H1 (cell line): ENCODE measurements around the gene RFT1. TPM values are rescaled to one million over a fixed set of nuclear protein-coding genes. Genes with fewer than 3 reads are reported as not detected.

ENCODE experiments used
- CTCF ChIA-PET: fragments of 300-600 bp; sonication (Branson Sonifier 250); formaldehyde crosslinking; loops from one replicate; lab custom pipeline; 2021; ENCODE audit not compliant: partially characterized antibody; lab: Charles Lee
- POLR2A ChIA-PET: fragments of 300-600 bp; sonication (Branson Sonifier 250); formaldehyde crosslinking; loops from one replicate; lab custom pipeline; 2021; ENCODE audit warnings: inconsistent platforms; ENCODE audit not compliant: partially characterized antibody; lab: Charles Lee
- DNase-seq, 2 experiments: peaks; one replicate each; pipeline versions ENCODE4 v3.0.0 to v3.0.0-alpha.2; 2010 to 2022; ENCODE audit warnings: low spot score in 2 of 2, low read depth in 1 of 2, mixed read lengths in 1 of 2
- FAIRE-seq: peaks from 2 replicates; lab custom pipeline; 2011; peaks lifted over from hg19 to GRCh38; lab: Jason Lieb, UNC
- H2AFZ ChIP-seq: 2 replicates; pipeline ENCODE4 v1.8.1; 2012; ENCODE audit warnings: low read length, inconsistent platforms
- H2AK5ac ChIP-seq: 2 replicates; pipeline ENCODE4 v1.6.1; 2013; ENCODE audit warnings: low read depth, low read length
- H2BK120ac ChIP-seq: replicated peaks from 2 replicates; pipeline ENCODE3; 2013; ENCODE audit warnings: low read depth, low read length, inconsistent platforms
- H2BK12ac ChIP-seq: 2 replicates; pipeline ENCODE4 v1.6.1; 2013; ENCODE audit warnings: low read depth, low read length
- H2BK15ac ChIP-seq: 2 replicates; pipeline ENCODE4 v1.6.1; 2013; ENCODE audit warnings: low read length
- H2BK20ac ChIP-seq: 2 replicates; pipeline ENCODE4 v1.6.1; 2013; ENCODE audit warnings: low read length
- H2BK5ac ChIP-seq: 2 replicates; pipeline ENCODE4 v1.6.1; 2013; ENCODE audit warnings: low read depth, low read length
- H3K14ac ChIP-seq: 2 replicates; pipeline ENCODE4 v1.6.1; 2013; ENCODE audit warnings: inconsistent platforms; ENCODE audit not compliant: insufficient read length
- H3K18ac ChIP-seq: 2 replicates; pipeline ENCODE4 v1.6.1; 2013; ENCODE audit warnings: low read length; ENCODE audit errors: extremely low read depth
- H3K23ac ChIP-seq: 2 replicates; pipeline ENCODE4 v1.6.1; 2013; ENCODE audit warnings: inconsistent platforms; ENCODE audit not compliant: insufficient read length
- H3K23me2 ChIP-seq: 2 replicates; pipeline ENCODE4 v1.6.1; 2013; ENCODE audit warnings: low read depth, low read length
- H3K27ac ChIP-seq: 2 replicates; pipeline ENCODE4 v1.6.1; 2011; ENCODE audit warnings: low read depth, low read length, inconsistent platforms
- H3K27me3 ChIP-seq, 4 experiments: replicated peaks in 1 of 4; 1 replicate in 1 of 4; 2 replicates in 3 of 4; pipeline versions ENCODE4 v1.6.1 to v1.8.1; 2011 to 2013; ENCODE audit warnings: low read length in 3 of 4, mild to moderate bottlenecking in 3 of 4, inconsistent platforms in 2 of 4, mixed read lengths in 2 of 4, moderate library complexity in 1 of 4; ENCODE audit not compliant: control insufficient read depth in 3 of 4, insufficient read depth in 3 of 4; ENCODE audit errors: extremely low read depth in 1 of 4
- H3K36me3 ChIP-seq, 4 experiments: 2 replicates each; pipeline versions ENCODE4 v1.6.1 to v1.8.1; 2011 to 2013; ENCODE audit warnings: mild to moderate bottlenecking in 4 of 4, low read length in 3 of 4, moderate library complexity in 2 of 4, control low read depth in 1 of 4, inconsistent platforms in 1 of 4; ENCODE audit not compliant: insufficient read depth in 4 of 4, control insufficient read depth in 2 of 4
- H3K4ac ChIP-seq: replicated peaks from 2 replicates; pipeline ENCODE3; 2013; ENCODE audit warnings: low read length, low read depth, mixed read lengths, inconsistent platforms; ENCODE audit not compliant: insufficient read length
- H3K4me1 ChIP-seq, 4 experiments: replicated peaks in 1 of 4; 1 replicate in 1 of 4; 2 replicates in 3 of 4; pipeline versions ENCODE4 v1.6.1 to v1.8.1; 2011 to 2013; ENCODE audit warnings: low read length in 3 of 4, inconsistent platforms in 2 of 4, mixed read lengths in 1 of 4; ENCODE audit not compliant: insufficient read depth in 4 of 4, control insufficient read depth in 3 of 4
- H3K4me2 ChIP-seq, 2 experiments: 2 replicates each; pipeline versions ENCODE4 v1.6.1 to v1.8.1; 2011 to 2013; ENCODE audit warnings: low read depth in 2 of 2, low read length in 2 of 2, control low read depth in 1 of 2, inconsistent platforms in 1 of 2, mild to moderate bottlenecking in 1 of 2; ENCODE audit not compliant: insufficient read depth in 1 of 2
- H3K4me3 ChIP-seq, 4 experiments: fragments of 200-600, 300-600 bp in 1 of 4; sonication (generic), shearing (Covaris generic), sonication (Bioruptor Twin) in 1 of 4; 2 replicates each; pipeline versions ENCODE4 v1.5.1 to v1.8.1; 2011 to 2016; ENCODE audit warnings: low read length in 4 of 4, low read depth in 3 of 4, control low read depth in 2 of 4, inconsistent platforms in 2 of 4, mild to moderate bottlenecking in 2 of 4, mixed read lengths in 1 of 4, moderate library complexity in 1 of 4; ENCODE audit not compliant: insufficient read depth in 2 of 4; ENCODE audit errors: extremely low read depth in 1 of 4
- H3K56ac ChIP-seq: replicated peaks from 2 replicates; pipeline ENCODE3; 2013; ENCODE audit warnings: low read depth, mild to moderate bottlenecking, mixed read lengths, low read length, inconsistent platforms; ENCODE audit not compliant: insufficient read length
- H3K79me1 ChIP-seq: 2 replicates; pipeline ENCODE4 v1.6.1; 2013; ENCODE audit warnings: low read depth, low read length, control low read depth
- H3K79me2 ChIP-seq, 2 experiments: 2 replicates each; pipeline versions ENCODE4 v1.6.1 to v1.8.1; 2012 to 2013; ENCODE audit warnings: low read length in 2 of 2, mild to moderate bottlenecking in 2 of 2, inconsistent platforms in 1 of 2; ENCODE audit not compliant: insufficient read depth in 2 of 2, control insufficient read depth in 1 of 2
- H3K9ac ChIP-seq, 4 experiments: replicated peaks in 1 of 4; 1 replicate in 1 of 4; 2 replicates in 3 of 4; pipeline versions ENCODE4 v1.6.1 to v1.8.1; 2011 to 2013; ENCODE audit warnings: low read depth in 3 of 4, low read length in 3 of 4, control low read depth in 2 of 4, mild to moderate bottlenecking in 2 of 4, moderate library complexity in 2 of 4, inconsistent platforms in 1 of 4; ENCODE audit errors: extremely low read depth in 1 of 4
- H3K9me3 ChIP-seq, 2 experiments: 2 replicates each; pipeline versions ENCODE4 v1.6.1 to v1.8.1; 2012 to 2013; ENCODE audit warnings: mild to moderate bottlenecking in 2 of 2, moderate library complexity in 2 of 2, control low read depth in 1 of 2, inconsistent platforms in 1 of 2, low read depth in 1 of 2, low read length in 1 of 2, mixed read lengths in 1 of 2; ENCODE audit not compliant: insufficient read depth in 2 of 2
- H4K20me1 ChIP-seq, 2 experiments: replicated peaks in 1 of 2; 2 replicates each; pipeline versions ENCODE3 to v1.8.1; 2011 to 2013; ENCODE audit warnings: inconsistent platforms in 2 of 2, low read length in 2 of 2, mild to moderate bottlenecking in 1 of 2; ENCODE audit not compliant: insufficient read depth in 2 of 2, control insufficient read depth in 1 of 2
- H4K5ac ChIP-seq: 2 replicates; pipeline ENCODE4 v1.6.1; 2013; ENCODE audit warnings: low read length, low read depth, mixed read lengths, inconsistent platforms; ENCODE audit not compliant: insufficient read length
- H4K8ac ChIP-seq: 2 replicates; pipeline ENCODE4 v1.8.0; 2013; ENCODE audit warnings: mild to moderate bottlenecking, moderate library complexity, low read length, inconsistent platforms; ENCODE audit not compliant: insufficient read depth; ENCODE audit errors: extremely low read depth
- H4K91ac ChIP-seq: replicated peaks from 2 replicates; pipeline ENCODE3; 2013; ENCODE audit warnings: low read length, mixed read lengths, inconsistent platforms; ENCODE audit not compliant: insufficient read length
- ASH2L ChIP-seq: fragments of 200-600, 300-600 bp; sonication (generic); IDR thresholded peaks from one replicate; pipeline ENCODE4 v1.7.1; 2017; ENCODE audit warnings: low read length
- BCL11A ChIP-seq, 2 experiments: IDR thresholded peaks; one replicate each; pipeline ENCODE4 v1.6.1; 2011; ENCODE audit warnings: low read depth in 2 of 2, low read length in 2 of 2, mild to moderate bottlenecking in 2 of 2
- BRCA1 ChIP-seq: IDR thresholded peaks from 2 replicates; pipeline ENCODE4 v1.6.1; 2012; ENCODE audit warnings: low read depth, low read length, improper control_type of control experiment
- GTF2F1 ChIP-seq: IDR thresholded peaks from 2 replicates; pipeline ENCODE4 v1.6.1; 2012; ENCODE audit warnings: low read depth, low read length, improper control_type of control experiment, borderline replicate concordance
- KDM1A ChIP-seq: fragments of 200-600, 300-600 bp; sonication (generic); IDR thresholded peaks from 2 replicates; pipeline ENCODE4 v1.7.1; 2016; ENCODE audit warnings: mild to moderate bottlenecking, low read length, borderline replicate concordance
- KDM5A ChIP-seq: fragments of 200-600 bp; IDR thresholded peaks from 2 replicates; pipeline ENCODE4 v1.7.1; 2012; ENCODE audit warnings: mild to moderate bottlenecking, low read length, inconsistent platforms, mixed read lengths
- POLR2A ChIP-seq, 2 experiments: IDR thresholded peaks; 1 replicate in 1 of 2; 2 replicates in 1 of 2; pipeline ENCODE4 v1.6.1; 2011; ENCODE audit warnings: low read depth in 2 of 2, low read length in 2 of 2, mild to moderate bottlenecking in 2 of 2; ENCODE audit errors: control extremely low read depth in 1 of 2
- SAP30 ChIP-seq: fragments of 300-600 bp; sonication (generic); IDR thresholded peaks from 2 replicates; pipeline ENCODE4 v1.7.1; 2012; ENCODE audit warnings: low read length, moderate library complexity, mild to moderate bottlenecking, inconsistent platforms; ENCODE audit not compliant: insufficient read depth, insufficient replicate concordance
- SUZ12 ChIP-seq: fragments of 200-600 bp; sonication (generic); IDR thresholded peaks from 2 replicates; pipeline ENCODE4 v1.6.1; 2012; ENCODE audit warnings: mild to moderate bottlenecking, inconsistent platforms, low read length, moderate library complexity, mixed read lengths
- YY1 ChIP-seq: IDR thresholded peaks from 2 replicates; pipeline ENCODE4 v1.6.1; 2011; ENCODE audit warnings: low read depth, mild to moderate bottlenecking, low read length
- WGBS, 2 experiments: shearing (Covaris generic) in 1 of 2; methylation state at CpG; one replicate each; pipeline versions ENCODE4 v1.1.6 to v1.1.7; 2013 to 2015; ENCODE audit warnings: low lambda C conversion rate in 2 of 2, mixed read lengths in 2 of 2, inconsistent platforms in 1 of 2, low coverage in 1 of 2, missing lambda C conversion rate in 1 of 2; ENCODE audit not compliant: insufficient replicate concordance in 2 of 2, insufficient coverage in 1 of 2, insufficient read length in 1 of 2; ENCODE audit errors: extremely low coverage in 1 of 2, missing lambda C conversion rate in 1 of 2; 5-methylcytosine and 5-hydroxymethylcytosine counted together
- polyA plus RNA-seq, 7 experiments: library from polyadenylated mRNA; depleted of rRNA in 3 of 7; stranded (reverse) in 5 of 7; unstranded in 2 of 7; fragments of >200 nt in 5 of 7; fragments of 200-250 nt in 2 of 7; gene quantifications; 1 replicate in 5 of 7; 2 replicates in 1 of 7; 4 replicates in 1 of 7; pipeline versions ENCODE4 v1.2.1 to v1.2.3, GENCODE V29; 2011 to 2013; ENCODE audit warnings: missing spikeins in 2 of 7, mixed read lengths in 2 of 7
- total RNA-seq: library from RNA; stranded (reverse); fragmentation: NEBNext Ultra II Directional; extraction: Animal tissue kit (Norgen Biotek cat#: 25700); gene quantifications from 2 replicates; pipeline ENCODE4 v1.2.1, GENCODE V29; 2021

RFT1 gene
- total and polyA plus RNA-seq, 2 of the 8 experiments (the other 6 are each of a cell fraction or from before 2014, with no cell fraction given): 27.7 to 42.4 TPM

- Histone ChIP-seq H3K56ac (no peak overlapping the region), H3K14ac (no peak overlapping the region), H2BK12ac (no peak overlapping the region), H3K27me3 (no peaks in the 10 kb centered on the region), H3K4me2 (no peak overlapping the region), H2AK5ac (no peak overlapping the region), H3K27ac (no peak overlapping the region), H3K79me2 (no peaks in the 10 kb centered on the region), H3K4ac (no peak overlapping the region), H3K9ac (no peak overlapping the region), H3K9me3 (no peaks in the 10 kb centered on the region), H2BK120ac (no peak overlapping the region), H3K18ac (no peak overlapping the region), H2BK15ac (no peak overlapping the region), H2BK20ac (no peak overlapping the region), H4K91ac (no peak overlapping the region), H3K23me2 (no peaks in the 10 kb centered on the region; the same call in 1 of the 2 replicates), H3K4me3 (no peak overlapping the region), H2BK5ac (no peak overlapping the region), H3K36me3 (peaks cover 0 to 2% (median 0%) of the 10 kb centered on the region in 4 experiments; a peak in 3 of 8 replicates), H3K23ac (no peak overlapping the region), H3K4me1 (no peaks in the 10 kb centered on the region), H4K20me1 (no peaks in the 10 kb centered on the region), H4K8ac (no peak overlapping the region), H4K5ac (no peak overlapping the region), H3K79me1 (no peaks in the 10 kb centered on the region), H2AFZ (no peak overlapping the region)
- WGBS, 2 experiments: 89% methylated on average over 3 of the region's 3 CpGs; no CpG with 5 or more reads in 1 of the 2 experiments
- ChIA-PET CTCF (interaction anchor here (0.6 to 7.3 kb wide), 20 partner anchors 9 to 851 kb away, joined by 3 to 63 read pairs (median 4); partner anchors contain the start of gene PRKCD), POLR2A (interaction anchor here (1.9 kb wide), 1 partner anchor 19 kb away, joined by 5 read pairs; no protein-coding TSS in a partner anchor)
- TF ChIP-seq KDM1A (no peak), YY1 (no peak), SAP30 (no peak), BRCA1 (no peak), POLR2A (IDR thresholded peaks at IDR 0.05; ENCODE audit: control extremely low read depth in 1 of 2, low read depth in 2 of 2, low read length in 2 of 2) (no peak), GTF2F1 (no peak), SUZ12 (no peak), BCL11A (IDR thresholded peaks at IDR 0.05; ENCODE audit: low read depth in 2 of 2, low read length in 2 of 2) (no peak), KDM5A (no peak), ASH2L (no peak)
- FAIRE-seq (no peak), DNase-seq (no peak)
Observed at GRCh38 chr3:53111822-53112221, 18.4 kb downstream of the RFT1 start.
